WTC11 (cell line): ENCODE results near the gene REEP6. TPM values are rescaled to one million over a fixed set of nuclear protein-coding genes. Genes with fewer than 3 reads are reported as not detected.

Experiments used
- ATAC-seq: fragments of 200-7000 bp; cut with Tn5 transposase; 2 replicates; pipeline ENCODE4 v1.10.0; 2021; ENCODE audit warnings: mild to moderate bottlenecking, moderate library complexity
- CTCF ChIA-PET: fragments of 300-600 bp; sonication (Branson Sonifier 250); formaldehyde crosslinking; loops from one replicate; lab custom pipeline; 2021; ENCODE audit warnings: antibody characterized with exemption; lab: Charles Lee
- POLR2A ChIA-PET: fragments of 350-600 bp; sonication (Branson Sonifier 250); formaldehyde crosslinking; loops from one replicate; lab custom pipeline; 2021; ENCODE audit warnings: antibody characterized with exemption; lab: Charles Lee
- DNase-seq: peaks from one replicate; pipeline ENCODE4 v3.0.0; 2021; ENCODE audit warnings: low spot score
- H3K27ac Mint-ChIP-seq: 2 replicates; pipeline ENCODE4 v1.8.0; 2021; ENCODE audit warnings: mixed read lengths
- H3K27me3 Mint-ChIP-seq: 2 replicates; pipeline ENCODE4 v1.8.0; 2021; ENCODE audit warnings: low read depth, mild to moderate bottlenecking, moderate library complexity, mixed read lengths
- H3K36me3 Mint-ChIP-seq: 2 replicates; pipeline ENCODE4 v1.8.0; 2021; ENCODE audit warnings: mixed read lengths
- H3K4me1 Mint-ChIP-seq: 2 replicates; pipeline ENCODE4 v1.8.0; 2022; ENCODE audit warnings: mixed read lengths
- H3K4me3 Mint-ChIP-seq: 2 replicates; pipeline ENCODE4 v1.8.0; 2021; ENCODE audit warnings: mild to moderate bottlenecking, moderate library complexity, mixed read lengths
- H3K9me3 Mint-ChIP-seq: 2 replicates; pipeline ENCODE4 v1.8.0; 2021; ENCODE audit warnings: mixed read lengths
- AFF4 ChIP-seq: sonication (generic); formaldehyde crosslinking; IDR thresholded peaks from 2 replicates; pipeline ENCODE4 v1.8.1; 2023; ENCODE audit warnings: mild to moderate bottlenecking, missing genetic modification reagents, borderline replicate concordance
- AR ChIP-seq: fragments of 250-450 bp; sonication (Bioruptor Pico); IDR thresholded peaks from 2 replicates; pipeline ENCODE4 v1.9.0; 2021; ENCODE audit warnings: mild to moderate bottlenecking
- ARID4B ChIP-seq: sonication (generic); formaldehyde crosslinking; IDR thresholded peaks from 2 replicates; pipeline ENCODE4 v1.8.0; 2023; ENCODE audit warnings: missing genetic modification reagents, mild to moderate bottlenecking, borderline replicate concordance
- ATF3 ChIP-seq: sonication (generic); formaldehyde crosslinking; conservative IDR thresholded peaks from 2 replicates; pipeline ENCODE4 v1.8.1; 2022; ENCODE audit warnings: mild to moderate bottlenecking, missing genetic modification reagents
- EMX1 ChIP-seq: fragments of 250-450 bp; sonication (Bioruptor Pico); IDR thresholded peaks from 2 replicates; pipeline ENCODE4 v1.8.0; 2021; ENCODE audit warnings: mild to moderate bottlenecking
- ERG ChIP-seq: fragments of 250-450 bp; sonication (Bioruptor Pico); IDR thresholded peaks from 2 replicates; pipeline ENCODE4 v1.8.0; 2021; ENCODE audit warnings: mild to moderate bottlenecking
- ESRRA ChIP-seq: sonication (generic); formaldehyde crosslinking; IDR thresholded peaks from 2 replicates; pipeline ENCODE4 v1.8.1; 2022; ENCODE audit warnings: mild to moderate bottlenecking, missing genetic modification reagents, borderline replicate concordance
- ETV6 ChIP-seq: sonication (generic); formaldehyde crosslinking; IDR thresholded peaks from 2 replicates; pipeline ENCODE4 v1.8.1; 2022; ENCODE audit warnings: mild to moderate bottlenecking, missing genetic modification reagents
- HMGA2 ChIP-seq: fragments of 250-450 bp; sonication (Bioruptor Pico); IDR thresholded peaks from 2 replicates; pipeline ENCODE4 v1.4.0; 2021; ENCODE audit warnings: mild to moderate bottlenecking, moderate library complexity
- JAZF1 ChIP-seq: fragments of 250-450 bp; sonication (Bioruptor Pico); IDR thresholded peaks from 2 replicates; pipeline ENCODE4 v1.9.0; 2021; ENCODE audit warnings: moderate library complexity, mild to moderate bottlenecking, inconsistent platforms
- MAX ChIP-seq: sonication (generic); formaldehyde crosslinking; IDR thresholded peaks from 2 replicates; pipeline ENCODE4 v1.8.0; 2022; ENCODE audit warnings: mild to moderate bottlenecking, missing genetic modification reagents
- NFATC4 ChIP-seq: fragments of 250-450 bp; sonication (Bioruptor Pico); IDR thresholded peaks from 2 replicates; pipeline ENCODE4 v1.9.0; 2021; ENCODE audit warnings: mild to moderate bottlenecking
- NFYB ChIP-seq: sonication (generic); formaldehyde crosslinking; conservative IDR thresholded peaks from 2 replicates; pipeline ENCODE4 v1.8.0; 2022; ENCODE audit warnings: low read depth, missing genetic modification reagents
- TEAD4 ChIP-seq: sonication (generic); formaldehyde crosslinking; IDR thresholded peaks from 2 replicates; pipeline ENCODE4 v1.8.0; 2022; ENCODE audit warnings: mild to moderate bottlenecking, missing genetic modification reagents
- USF2 ChIP-seq: sonication (generic); formaldehyde crosslinking; IDR thresholded peaks from 2 replicates; pipeline ENCODE4 v1.8.1; 2023; ENCODE audit warnings: mild to moderate bottlenecking, missing genetic modification reagents, moderate library complexity
- ZBTB43 ChIP-seq: sonication (generic); formaldehyde crosslinking; IDR thresholded peaks from 2 replicates; pipeline ENCODE4 v1.8.1; 2023; ENCODE audit warnings: mild to moderate bottlenecking, missing genetic modification reagents
- ZNF219 ChIP-seq: sonication (generic); formaldehyde crosslinking; IDR thresholded peaks from 2 replicates; pipeline ENCODE4 v1.8.0; 2023; ENCODE audit warnings: missing genetic modification reagents, mild to moderate bottlenecking, borderline replicate concordance
- ZNF396 ChIP-seq: fragments of 250-450 bp; sonication (Bioruptor Pico); IDR thresholded peaks from 2 replicates; pipeline ENCODE4 v1.8.0; 2021; ENCODE audit warnings: mild to moderate bottlenecking, moderate library complexity, borderline replicate concordance
- total RNA-seq: library from RNA; stranded (reverse); gene quantifications from 3 replicates; pipeline ENCODE4 v1.2.3, GENCODE V29; 2021

The REEP6 gene
- total RNA-seq, 1 experiment from 2014 or later: 17.0 TPM

- TF ChIP-seq ZBTB43 (CRISPR knock-in tag): no peak
- no peak for TF ChIP-seq EMX1 (CRISPR knock-in tag)
- no peak for TF ChIP-seq AFF4 (CRISPR knock-in tag)
- TF ChIP-seq NFATC4 (CRISPR knock-in tag): no peak
- no peak for TF ChIP-seq ZNF219 (CRISPR knock-in tag)
- TF ChIP-seq TEAD4 (CRISPR knock-in tag): no peak
- no peak for TF ChIP-seq ZNF396 (CRISPR knock-in tag)
- TF ChIP-seq MAX (CRISPR knock-in tag): peak; percentile 2; the same call in 1 of the 2 replicates
- peak; percentile 82 for TF ChIP-seq ETV6 (CRISPR knock-in tag)
- TF ChIP-seq USF2 (CRISPR knock-in tag): 0 out of 2 replicates have a peak, but pooled peaks have one; percentile 22
- no peak for TF ChIP-seq ARID4B (CRISPR knock-in tag)
- no peak; the same call in 1 of the 2 replicates for TF ChIP-seq ESRRA (CRISPR knock-in tag)
- TF ChIP-seq, all 79 proteins: peak for 11
These were observed 25.6 kb upstream of the REEP6 start (continued) for GRCh38 chr19:1465191-1466016.

GRCh38 chr19:1466018-1466460, 24.9 kb upstream of the REEP6 start:
- CTCF ChIA-PET: interaction anchor here (0.6 to 5.0 kb wide), 18 partner anchors 9 to 360 kb away, joined by 3 to 76 read pairs (median 6); partner anchors contain the start of gene REEP6
- no peak for ATAC-seq
- no peaks in the 10 kb centered on the region for H3K36me3 Mint-ChIP-seq

More at GRCh38 chr19:1466018-1466460, 24.9 kb upstream of the REEP6 start:
- Mint-ChIP-seq H3K27ac (no peak overlapping the region), H3K4me1 (peaks cover 2% of the 10 kb centered on the region; the same call in 1 of the 2 replicates), H3K27me3 (peaks cover 66% of the 10 kb centered on the region), H3K4me3 (no peak overlapping the region), H3K9me3 (no peaks in the 10 kb centered on the region)
- no peak for TF ChIP-seq ATF3
- 0 out of 2 replicates have a peak, but pooled peaks have one; percentile 8 for TF ChIP-seq NFYB (CRISPR knock-in tag)
- TF ChIP-seq HMGA2: no peak
- no peak for TF ChIP-seq JAZF1 (CRISPR knock-in tag)
- no peak; the same call in 1 of the 2 replicates for TF ChIP-seq MAX (CRISPR knock-in tag)
- no peak for TF ChIP-seq TEAD4 (CRISPR knock-in tag)
- no peak for TF ChIP-seq ERG (CRISPR knock-in tag)
- no peak for TF ChIP-seq AR (CRISPR knock-in tag)
- POLR2A ChIA-PET: interaction anchor here (1.0 to 1.7 kb wide), 2 partner anchors 11 to 14 kb away, joined by 4 to 10 read pairs; no protein-coding TSS in a partner anchor
- DNase-seq: peak; percentile 14
